ENCODE measurements around the gene FNDC7. TPM values are rescaled to one million over a fixed set of nuclear protein-coding genes. Genes with fewer than 3 reads are reported as not detected.
A peak's percentile ranks its signal among the peaks of the same experiment; 100 is the strongest.

FNDC7 gene
- total RNA-seq, 1 donor from 2014 or later, result not detected

DNA sequence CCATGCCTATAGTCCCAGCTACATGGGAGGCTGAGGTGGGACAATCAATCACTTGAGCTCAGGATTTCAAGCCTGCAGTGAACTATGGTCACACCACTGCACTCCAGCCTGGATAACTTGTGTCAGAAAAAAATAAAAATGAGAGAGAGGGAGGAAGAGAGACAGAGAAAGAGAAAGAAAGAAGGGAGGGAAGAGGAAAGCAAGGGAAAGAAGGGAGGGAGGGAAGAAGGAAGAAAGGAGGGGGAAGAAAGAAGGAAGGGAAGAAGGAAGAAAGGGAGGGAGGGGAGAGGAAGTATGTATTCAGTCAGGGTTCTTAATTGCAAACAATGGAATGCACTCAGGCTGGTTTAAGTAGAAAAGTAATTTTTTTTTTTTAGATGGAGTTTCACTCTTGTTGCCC is 43.9 kb upstream of the FNDC7 start:
- H3K27me3 ChIP-seq (ENCODE audit: low read depth), result no peaks in the 10 kb centered on the region
- no peak overlapping the region for H3K27ac ChIP-seq
- TF ChIP-seq, protein P1, sequence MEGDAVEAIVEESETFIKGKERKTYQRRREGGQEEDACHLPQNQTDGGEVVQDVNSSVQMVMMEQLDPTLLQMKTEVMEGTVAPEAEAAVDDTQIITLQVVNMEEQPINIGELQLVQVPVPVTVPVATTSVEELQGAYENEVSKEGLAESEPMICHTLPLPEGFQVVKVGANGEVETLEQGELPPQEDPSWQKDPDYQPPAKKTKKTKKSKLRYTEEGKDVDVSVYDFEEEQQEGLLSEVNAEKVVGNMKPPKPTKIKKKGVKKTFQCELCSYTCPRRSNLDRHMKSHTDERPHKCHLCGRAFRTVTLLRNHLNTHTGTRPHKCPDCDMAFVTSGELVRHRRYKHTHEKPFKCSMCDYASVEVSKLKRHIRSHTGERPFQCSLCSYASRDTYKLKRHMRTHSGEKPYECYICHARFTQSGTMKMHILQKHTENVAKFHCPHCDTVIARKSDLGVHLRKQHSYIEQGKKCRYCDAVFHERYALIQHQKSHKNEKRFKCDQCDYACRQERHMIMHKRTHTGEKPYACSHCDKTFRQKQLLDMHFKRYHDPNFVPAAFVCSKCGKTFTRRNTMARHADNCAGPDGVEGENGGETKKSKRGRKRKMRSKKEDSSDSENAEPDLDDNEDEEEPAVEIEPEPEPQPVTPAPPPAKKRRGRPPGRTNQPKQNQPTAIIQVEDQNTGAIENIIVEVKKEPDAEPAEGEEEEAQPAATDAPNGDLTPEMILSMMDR (IDR thresholded peaks at IDR 0.05), result no peak
- ATAC-seq (no peak), DNase-seq (no peak)
- no peaks in the 10 kb centered on the region for H3K36me3 ChIP-seq
- no peaks in the 10 kb centered on the region for H3K9me3 ChIP-seq
- intact Hi-C loops (cut with DNase I), result no loop called here
- no peaks in the 10 kb centered on the region for H3K4me1 ChIP-seq
- no peak overlapping the region for H3K4me3 ChIP-seq

DNA sequence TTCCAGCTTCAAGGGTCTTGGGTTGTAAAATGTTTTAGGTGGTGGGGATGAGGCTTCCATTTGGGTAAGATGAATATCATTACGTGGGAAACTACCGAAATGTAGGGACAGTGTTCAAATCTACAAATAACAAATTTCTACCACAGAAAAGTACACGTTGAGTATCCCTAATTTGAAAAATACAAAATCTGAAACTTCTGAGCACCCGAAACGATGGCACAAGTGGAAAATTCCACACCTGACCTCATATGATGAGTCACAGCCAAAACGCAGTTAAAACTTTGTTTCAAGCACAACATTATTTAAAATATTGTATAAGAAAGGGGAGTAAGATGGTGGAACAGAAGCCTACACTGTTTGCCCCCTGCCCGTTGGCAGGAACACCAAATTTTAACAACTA is 43.0 kb upstream of the FNDC7 start:
- Histone ChIP-seq H3K27ac (no peak overlapping the region), H3K9me3 (no peaks in the 10 kb centered on the region), H3K4me1 (no peaks in the 10 kb centered on the region), H3K4me3 (no peak overlapping the region), H3K27me3 (ENCODE audit: low read depth) (no peaks in the 10 kb centered on the region), H3K36me3 (no peaks in the 10 kb centered on the region)
- TF ChIP-seq, protein P1 (IDR thresholded peaks at IDR 0.05), result no peak
- ATAC-seq (no peak), DNase-seq (no peak)
- intact Hi-C loops (cut with DNase I), result no loop called here

DNA sequence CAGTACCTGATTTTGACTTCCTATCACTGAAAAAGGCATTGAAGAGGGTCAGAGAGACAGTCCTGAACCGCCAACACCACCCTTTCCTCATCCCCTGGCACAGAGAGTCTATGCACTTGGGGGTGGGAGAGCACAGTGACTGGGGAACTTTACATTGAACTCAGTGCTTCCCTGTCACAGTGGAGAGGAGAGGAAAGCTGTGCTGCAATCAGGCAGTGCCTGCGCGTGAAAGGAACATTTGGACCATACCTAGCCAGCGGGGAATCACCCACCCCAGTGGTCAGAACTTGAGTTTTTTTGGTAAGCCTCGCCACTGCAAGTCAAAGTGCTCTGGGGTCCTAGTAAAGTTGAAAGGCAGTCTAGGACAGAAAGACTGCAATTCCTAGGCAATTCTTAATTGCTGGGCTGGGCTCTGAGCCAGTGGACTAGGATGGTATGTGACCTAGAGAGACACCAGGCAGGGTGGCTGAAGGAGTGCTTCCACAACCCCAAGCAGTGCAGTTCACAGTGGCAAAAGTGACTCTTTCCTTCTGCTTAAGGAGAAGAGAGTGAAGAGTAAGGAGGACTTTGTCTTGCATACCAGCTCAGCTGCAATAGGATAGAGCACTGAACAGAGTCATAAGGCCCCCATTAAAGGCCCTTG is 42.5 kb upstream of the FNDC7 start:
- intact Hi-C loops (cut with DNase I), result no loop called here
- Histone ChIP-seq H3K36me3 (no peaks in the 10 kb centered on the region), H3K4me1 (no peaks in the 10 kb centered on the region), H3K27me3 (ENCODE audit: low read depth) (no peaks in the 10 kb centered on the region), H3K4me3 (no peak overlapping the region), H3K27ac (no peak overlapping the region), H3K9me3 (no peaks in the 10 kb centered on the region)
- no peak for DNase-seq
- no peak for ATAC-seq
- TF ChIP-seq, protein P1 (IDR thresholded peaks at IDR 0.05), result no peak

DNA sequence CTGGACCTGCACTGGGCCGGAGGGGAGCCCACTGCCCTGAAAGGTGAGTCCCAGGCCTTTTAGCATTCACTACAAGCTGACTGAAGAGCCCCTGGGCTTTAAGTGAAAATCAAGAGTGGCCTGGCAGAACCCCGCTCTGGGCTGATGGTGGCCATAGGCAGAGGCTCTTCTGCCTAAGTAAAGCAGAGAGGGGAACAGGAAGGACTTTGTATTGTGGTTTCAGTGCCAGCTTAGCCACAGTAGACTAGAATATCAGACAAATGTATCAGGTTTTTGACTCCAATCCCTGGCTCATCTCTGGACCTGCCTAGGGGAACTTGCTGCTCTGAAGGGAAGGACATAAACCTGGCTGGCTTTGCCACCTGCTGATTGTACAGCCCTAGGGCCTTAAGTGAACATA is 41.6 kb upstream of the FNDC7 start:
- Histone ChIP-seq H3K27ac (no peak overlapping the region), H3K36me3 (no peaks in the 10 kb centered on the region), H3K4me1 (no peaks in the 10 kb centered on the region), H3K27me3 (ENCODE audit: low read depth) (no peaks in the 10 kb centered on the region), H3K9me3 (no peaks in the 10 kb centered on the region), H3K4me3 (no peak overlapping the region)
- ATAC-seq (no peak), DNase-seq (no peak)
- intact Hi-C loops (cut with DNase I), result no loop called here
- TF ChIP-seq, protein P1 (IDR thresholded peaks at IDR 0.05), result no peak

DNA sequence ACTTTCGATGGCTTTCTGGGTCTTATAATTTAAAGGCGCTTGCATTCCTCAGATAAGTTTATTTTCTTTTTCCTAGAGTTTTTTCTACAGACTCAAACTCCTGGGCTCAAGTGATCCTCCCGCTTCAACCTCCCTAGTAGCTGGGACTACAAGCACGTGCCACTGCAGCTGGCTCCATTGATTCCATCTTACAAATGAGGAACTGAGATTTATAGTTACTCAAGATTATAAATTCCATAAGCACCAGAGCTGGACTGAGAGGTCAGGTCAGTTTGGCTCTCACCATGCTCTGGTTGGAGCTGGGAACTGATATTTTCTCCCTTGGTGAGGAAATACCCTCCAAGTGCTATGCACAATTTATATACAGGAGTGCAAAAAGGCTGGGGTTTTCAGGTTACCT is 34.0 kb upstream of the FNDC7 start:
- ATAC-seq (peak; percentile 32 to 39), DNase-seq (no peak)
- peaks cover 3% of the 10 kb centered on the region for H3K4me1 ChIP-seq
- no peak overlapping the region for H3K27ac ChIP-seq
- intact Hi-C loops (cut with DNase I), result no loop called here
- no peaks in the 10 kb centered on the region for H3K27me3 ChIP-seq (ENCODE audit: low read depth)
- H3K9me3 ChIP-seq, result no peaks in the 10 kb centered on the region
- no peak overlapping the region for H3K4me3 ChIP-seq
- TF ChIP-seq, protein P1 (IDR thresholded peaks at IDR 0.05), result no peak
- no peaks in the 10 kb centered on the region for H3K36me3 ChIP-seq

Measured in lower lobe of right lung (tissue), 2 donors.